SKM-1 treated with dmso at 0.1 percent for 144 hours (cell line): ENCODE results near the gene MAST4.

Experiments
- DNase-seq: peaks from one replicate; lab custom pipeline; 2025; ENCODE audit not compliant: unreplicated experiment; lab: John Stamatoyannopoulos, UW

The MAST4 gene

GRCh38 chr5:67216564-67216963, 620.4 kb downstream of the MAST4 start:
- DNase-seq, result no peak
